Measurements from ENCODE around the gene B4GALNT3. TPM values are rescaled to one million over a fixed set of nuclear protein-coding genes. Genes with fewer than 3 reads are reported as not detected.

The B4GALNT3 gene
- total and polyA plus RNA-seq, 2 of the 13 experiments (the other 11 are each of a cell fraction or from before 2014, with no cell fraction given) = 3.2 to 4.4 TPM

GRCh38 chr12:575948-576614 is 116.3 kb downstream of the B4GALNT3 start (continued):
- TF ChIP-seq THAP9 (CRISPR knock-in tag; IDR thresholded peaks at IDR 0.05; ENCODE audit: borderline replicate concordance) = peak; percentile 66; the same call in 1 of the 2 replicates
- TF ChIP-seq KAT2B (IDR thresholded peaks at IDR 0.05; ENCODE audit: borderline replicate concordance, low read depth, low read length) = no peak
- peak; percentile 54 for TF ChIP-seq PATZ1 (CRISPR knock-in tag; IDR thresholded peaks at IDR 0.05)
- TF ChIP-seq TAF15 (IDR thresholded peaks at IDR 0.05; ENCODE audit: low read depth, low read length, poor library complexity, severe bottlenecking) = peak; percentile 74
- peak; percentile 70 for TF ChIP-seq SKI (IDR thresholded peaks at IDR 0.05; ENCODE audit: partially characterized antibody)
- peak; percentile 62; the same call in 1 of the 2 replicates for TF ChIP-seq NCOA1 (CRISPR knock-in tag; IDR thresholded peaks at IDR 0.05)
- no peak for TF ChIP-seq ZNF740 (CRISPR knock-in tag; IDR thresholded peaks at IDR 0.05)
- TF ChIP-seq ZNF275 (CRISPR knock-in tag; IDR thresholded peaks at IDR 0.05; ENCODE audit: borderline replicate concordance) = no peak
- TF ChIP-seq ZNF773 (CRISPR knock-in tag; IDR thresholded peaks at IDR 0.05; ENCODE audit: borderline replicate concordance) = peak; percentile 72; the same call in 1 of the 2 replicates
- TF ChIP-seq ZNF550 (CRISPR knock-in tag; IDR thresholded peaks at IDR 0.05; ENCODE audit: borderline replicate concordance) = no peak
- no peak for TF ChIP-seq SMAD9 (CRISPR knock-in tag; IDR thresholded peaks at IDR 0.05)
- no peak for TF ChIP-seq MLXIP (CRISPR knock-in tag; IDR thresholded peaks at IDR 0.05; ENCODE audit: borderline replicate concordance)
- TF ChIP-seq ZNF280B (CRISPR knock-in tag; IDR thresholded peaks at IDR 0.05; ENCODE audit: borderline replicate concordance) = peak; percentile 93
- no peak; the same call in none of the 2 replicates for TF ChIP-seq GATAD2A (CRISPR knock-in tag; IDR thresholded peaks at IDR 0.05)
- no peak; the same call in 1 of the 2 replicates for TF ChIP-seq MTF2 (CRISPR knock-in tag; IDR thresholded peaks at IDR 0.05; ENCODE audit: borderline replicate concordance)
- no peak for TF ChIP-seq SCMH1 (CRISPR knock-in tag; IDR thresholded peaks at IDR 0.05; ENCODE audit: borderline replicate concordance)
- TF ChIP-seq CREB1 (IDR thresholded peaks at IDR 0.05) = no peak
- TF ChIP-seq CREB1 (CRISPR knock-in tag; IDR thresholded peaks at IDR 0.05) = no peak
